ENCODE results near the gene GATA5. TPM values are rescaled to one million over a fixed set of nuclear protein-coding genes. Genes with fewer than 3 reads are reported as not detected.

Gene GATA5
- total and polyA plus RNA-seq, 2 donors (not counting 3 experiments of a cell fraction or from before 2014, with no cell fraction given) = not detected

GRCh38 chr20:62425281-62426058 lies 50.3 kb downstream of the GATA5 start:
- no peak overlapping the region for H3K9ac ChIP-seq (replicated peaks; ENCODE audit: extremely low read depth, insufficient read depth, low read length)
- H3K4me1 ChIP-seq (ENCODE audit: control insufficient read depth, extremely low read depth, insufficient read depth, low read length) = no peaks in the 10 kb centered on the region
- no peaks in the 10 kb centered on the region for H3K9me1 ChIP-seq (replicated peaks; ENCODE audit: control insufficient read depth, extremely low read depth, insufficient read depth, low read length)
- H3K79me2 ChIP-seq (ENCODE audit: control insufficient read depth, insufficient read depth, low read length) = no peaks in the 10 kb centered on the region
- DNase-seq (ENCODE audit: low read depth, low spot score) (no peak), FAIRE-seq (no peak)
- H3K4me2 ChIP-seq (ENCODE audit: insufficient read depth, low read length) = no peak overlapping the region
- CTCF ChIA-PET = no interaction called here
- H3K27ac ChIP-seq (ENCODE audit: insufficient read depth, low read depth, low read length) = no peak overlapping the region
- intact Hi-C loops (cut with micrococcal nuclease) = no loop called here
- H3K4me3 ChIP-seq (replicated peaks in 1 of 3; ENCODE audit: insufficient read depth in 1 of 3, low read depth in 1 of 3, low read length in 3 of 3) = no peak overlapping the region
- H4K20me1 ChIP-seq (replicated peaks; ENCODE audit: control insufficient read depth, extremely low read depth, insufficient read depth, low read length) = no peaks in the 10 kb centered on the region
- TF ChIP-seq MAX (IDR thresholded peaks at IDR 0.05; ENCODE audit: insufficient read depth, insufficient read length) = no peak
- TF ChIP-seq POLR2A (IDR thresholded peaks at IDR 0.05; ENCODE audit: low read depth, low read length) = no peak
- no peak for TF ChIP-seq CTCF (IDR thresholded peaks at IDR 0.05; ENCODE audit: extremely low read depth in 1 of 2, insufficient read depth in 1 of 2, low read depth in 1 of 2, low read length in 2 of 2)
- TF ChIP-seq FOS (IDR thresholded peaks at IDR 0.05; ENCODE audit: borderline replicate concordance, insufficient read depth, low read length) = no peak
- no peak for TF ChIP-seq GATA2 (IDR thresholded peaks at IDR 0.05; ENCODE audit: insufficient read depth, insufficient read length, low read depth, low read length)
- TF ChIP-seq POLR2AphosphoS5 (IDR thresholded peaks at IDR 0.05; ENCODE audit: insufficient read depth, low read depth, low read length) = no peak
- no peak for TF ChIP-seq MYC (IDR thresholded peaks at IDR 0.05; ENCODE audit: low read depth, low read length)
- no peak for TF ChIP-seq JUN (IDR thresholded peaks at IDR 0.05; ENCODE audit: borderline replicate concordance, insufficient read depth, insufficient read length, low read depth)
- no peak for TF ChIP-seq EZH2 (IDR thresholded peaks at IDR 0.05; ENCODE audit: borderline replicate concordance, low read depth, low read length, severe bottlenecking)
- no peaks in the 10 kb centered on the region for H3K27me3 ChIP-seq (ENCODE audit: control insufficient read depth in 2 of 2, insufficient read depth in 2 of 2, low read length in 2 of 2)
- POLR2A ChIA-PET = no interaction called here
- no peaks in the 10 kb centered on the region for H3K36me3 ChIP-seq (ENCODE audit: control insufficient read depth in 2 of 2, extremely low read depth in 1 of 2, insufficient read depth in 2 of 2, low read length in 2 of 2)
- H2AFZ ChIP-seq (ENCODE audit: low read depth, low read length) = no peak overlapping the region
- no peaks in the 10 kb centered on the region for H3K9me3 ChIP-seq (replicated peaks; ENCODE audit: control insufficient read depth, insufficient read depth, low read length)
- no TSS peak for BruUV-seq (replicated peaks)
- dilution Hi-C loops (cut with MboI; ENCODE audit: extremely low pct_ligation_motif_present, low sequenced_read_pairs) = no loop called here

Data from endothelial cell of umbilical vein (primary cell).